A549 treated with GW870086 at 1 μM for 4 hours (cell line): ENCODE measurements around the gene THUMPD1. TPM values are rescaled to one million over a fixed set of nuclear protein-coding genes. Genes with fewer than 3 reads are reported as not detected.

ENCODE experiments used
- total RNA-seq: library from RNA; stranded (reverse); fragments of 200-300 nt; extraction: Qiagen RNA extraction; gene quantifications from 5 replicates; pipeline ENCODE4 v1.2.3, GENCODE V29; 2022; ENCODE audit warnings: low read depth

Gene THUMPD1, protein sequence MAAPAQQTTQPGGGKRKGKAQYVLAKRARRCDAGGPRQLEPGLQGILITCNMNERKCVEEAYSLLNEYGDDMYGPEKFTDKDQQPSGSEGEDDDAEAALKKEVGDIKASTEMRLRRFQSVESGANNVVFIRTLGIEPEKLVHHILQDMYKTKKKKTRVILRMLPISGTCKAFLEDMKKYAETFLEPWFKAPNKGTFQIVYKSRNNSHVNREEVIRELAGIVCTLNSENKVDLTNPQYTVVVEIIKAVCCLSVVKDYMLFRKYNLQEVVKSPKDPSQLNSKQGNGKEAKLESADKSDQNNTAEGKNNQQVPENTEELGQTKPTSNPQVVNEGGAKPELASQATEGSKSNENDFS
- 20.3 to 28.0 TPM (median 23.2 TPM) in 5 replicates for total RNA-seq

DNA sequence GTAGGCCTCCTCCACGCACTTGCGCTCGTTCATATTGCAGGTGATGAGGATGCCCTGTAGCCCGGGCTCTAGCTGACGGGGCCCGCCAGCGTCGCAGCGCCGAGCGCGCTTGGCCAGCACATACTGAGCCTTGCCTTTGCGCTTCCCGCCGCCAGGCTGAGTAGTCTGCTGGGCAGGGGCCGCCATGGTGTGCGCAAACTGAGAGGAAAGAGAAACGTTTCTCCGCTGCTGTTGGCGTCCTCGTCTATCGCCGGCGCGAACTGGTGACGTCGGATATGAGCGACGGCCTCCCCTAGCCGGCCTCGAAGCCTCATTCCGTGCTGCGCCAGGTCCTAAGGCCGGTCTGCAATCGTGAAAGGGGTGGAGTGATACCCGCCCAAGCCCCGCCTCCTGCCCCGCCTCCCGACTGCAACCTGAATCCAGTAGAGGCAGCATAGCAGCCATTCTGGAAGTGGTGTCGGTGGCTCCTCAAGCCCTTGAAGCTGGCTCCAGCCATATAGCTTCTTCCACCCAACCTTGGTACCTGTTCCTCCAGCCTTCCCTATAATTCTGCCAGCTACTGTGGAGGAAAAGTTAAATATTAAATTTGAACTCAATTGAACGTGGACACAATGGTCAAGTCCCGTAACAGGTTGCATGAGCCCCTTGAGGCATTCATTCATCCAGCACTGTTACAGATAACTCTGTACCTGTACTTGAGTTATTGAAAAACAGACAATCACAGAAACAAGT is at the start of gene THUMPD1:
THUMPD1 (minus strand) TSS at position 265 of the 732 bp plus-strand sequence; CDS start at position 186, 79 bp downstream.

DNA sequence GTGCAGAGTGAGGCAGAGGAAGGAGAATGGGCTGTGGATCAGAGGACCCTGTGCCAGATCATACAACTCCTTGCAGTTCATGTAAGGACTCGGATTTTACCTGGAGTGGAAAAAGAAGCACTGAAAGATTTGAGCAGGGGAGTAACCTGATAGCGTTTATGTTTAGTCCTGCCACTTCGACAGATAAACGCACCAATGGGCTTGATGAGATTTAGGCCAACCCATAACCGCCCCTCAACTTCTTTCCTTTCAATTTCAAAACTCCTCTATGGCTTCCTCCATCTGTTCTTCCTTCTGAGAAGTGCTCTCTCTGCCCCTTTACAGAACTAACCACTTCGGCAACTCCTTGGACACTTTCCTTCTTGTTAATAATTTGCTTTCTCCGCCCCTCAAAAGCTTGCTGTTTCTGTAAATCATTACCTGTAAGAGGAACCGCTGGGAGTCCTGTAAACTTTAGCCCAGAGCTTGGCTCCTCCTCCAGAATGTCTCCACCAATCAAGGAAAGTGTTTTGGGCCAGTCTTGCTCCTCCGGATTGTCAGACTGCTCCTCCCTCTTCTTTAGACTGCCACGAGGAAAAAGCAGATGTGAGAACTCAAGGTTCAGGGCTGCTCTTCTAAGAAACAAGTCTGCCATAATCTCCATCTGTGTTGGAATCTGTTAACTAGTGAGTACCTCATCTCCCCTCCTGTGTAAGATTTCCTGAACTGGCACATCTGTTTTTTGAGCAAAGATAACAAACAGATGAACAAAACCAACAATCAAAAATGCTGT is 22.0 kb upstream of the THUMPD1 start, which contains the start of gene ACSM3:
ACSM3 (plus strand) TSS at position 554 of the 772 bp plus-strand sequence. CDS start 6,021 bp downstream, outside the sequence.

Other genes with a start within 250 kb of the THUMPD1 start
- gene ACSM2B, start 165.5 kb downstream of the THUMPD1 start, total RNA-seq, result not detected in 5 replicates
- gene ACSM1, start 44.1 kb downstream of the THUMPD1 start, total RNA-seq, result not detected in 5 replicates
- gene ACSM3, start 22.2 kb upstream of the THUMPD1 start, total RNA-seq, result 3.1 to 4.5 TPM (median 3.5 TPM) in 5 replicates
- 7.3 to 15.4 TPM (median 14.4 TPM) in 5 replicates for gene ERI2, start 64.7 kb upstream of the THUMPD1 start, total RNA-seq
- gene REXO5, start 64.7 kb upstream of the THUMPD1 start, total RNA-seq, result 3.8 to 5.4 TPM (median 4.5 TPM) in 5 replicates
- gene DCUN1D3, start 158.5 kb upstream of the THUMPD1 start, total RNA-seq, result 7.0 to 8.1 TPM (median 7.6 TPM) in 5 replicates
- 31.8 to 39.5 TPM (median 34.9 TPM) in 5 replicates for gene LYRM1, start 159.0 kb upstream of the THUMPD1 start, total RNA-seq